Activated T-cell treated with anti-CD3 and anti-CD28 coated beads, Interleukin-2, amount 50 U/mL, for 4 hours (primary cell): ENCODE measurements around the gene NCBP3. TPM values are rescaled to one million over a fixed set of nuclear protein-coding genes. Genes with fewer than 3 reads are reported as not detected.
"Not testable (repeated sequence)": the region's sequence is repeated elsewhere in the genome, so short reads cannot be mapped to it uniquely, and the experiment has no call there.

Source experiments
- ATAC-seq, 2 donors: fragments of 200-7000 bp; cut with Tn5 transposase; one replicate each; pipeline ENCODE4 v1.10.0; 2021
- DNase-seq: peaks from one replicate; pipeline ENCODE4 v3.0.0-alpha.2; 2020
- H3K27me3 Mint-ChIP-seq: one replicate; pipeline ENCODE4 v1.8.0; 2021; ENCODE audit warnings: low read depth, mixed read lengths
- H3K36me3 Mint-ChIP-seq: one replicate; pipeline ENCODE4 v1.8.0; 2022; ENCODE audit warnings: mixed read lengths; ENCODE audit not compliant: insufficient read depth
- H3K4me1 Mint-ChIP-seq: one replicate; pipeline ENCODE4 v1.8.0; 2021; ENCODE audit warnings: low read depth, mixed read lengths
- H3K4me3 Mint-ChIP-seq: one replicate; pipeline ENCODE4 v1.8.0; 2021; ENCODE audit warnings: mild to moderate bottlenecking, moderate library complexity, mixed read lengths
- H3K9me3 Mint-ChIP-seq: one replicate; pipeline ENCODE4 v1.8.0; 2021; ENCODE audit warnings: mixed read lengths
- total RNA-seq, 3 donors: library from RNA; stranded (reverse); gene quantifications; one replicate each; pipeline ENCODE4 v1.2.1, GENCODE V29; 2021

The NCBP3 gene
- total RNA-seq, 3 donors from 2014 or later, result 33.2 to 39.1 (median 36.4) TPM

DNA sequence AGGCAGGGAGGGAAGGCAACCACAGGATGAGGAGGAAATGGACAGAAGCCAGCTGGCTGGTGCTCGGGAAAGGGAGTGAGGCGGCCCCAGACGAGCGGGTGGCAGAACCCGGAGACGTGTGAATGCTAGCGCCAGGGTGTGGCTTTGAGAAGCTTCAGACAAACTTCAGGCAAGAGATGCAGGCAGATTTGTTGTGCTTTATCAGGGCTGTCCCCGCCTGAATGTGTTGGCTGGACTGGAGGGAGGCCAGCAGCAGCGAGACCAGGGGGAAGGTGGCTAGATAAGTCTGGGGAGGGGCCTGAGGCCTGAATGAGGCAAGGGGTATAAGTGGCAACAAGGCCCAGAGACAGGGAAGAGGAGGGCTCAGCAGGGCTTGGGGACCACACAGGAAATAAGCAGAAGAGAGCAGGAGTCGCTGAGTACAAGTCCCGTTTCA is 24.8 kb upstream of the NCBP3 start:
- H3K36me3 Mint-ChIP-seq, result peaks cover 6% of the 10 kb centered on the region
- no peaks in the 10 kb centered on the region for H3K27me3 Mint-ChIP-seq
- peak; percentile 34 to 48 for ATAC-seq
- no peak for DNase-seq
- no peak overlapping the region for H3K4me3 Mint-ChIP-seq
- H3K9me3 Mint-ChIP-seq, result no peaks in the 10 kb centered on the region
- H3K4me1 Mint-ChIP-seq, result peaks cover 3% of the 10 kb centered on the region

DNA sequence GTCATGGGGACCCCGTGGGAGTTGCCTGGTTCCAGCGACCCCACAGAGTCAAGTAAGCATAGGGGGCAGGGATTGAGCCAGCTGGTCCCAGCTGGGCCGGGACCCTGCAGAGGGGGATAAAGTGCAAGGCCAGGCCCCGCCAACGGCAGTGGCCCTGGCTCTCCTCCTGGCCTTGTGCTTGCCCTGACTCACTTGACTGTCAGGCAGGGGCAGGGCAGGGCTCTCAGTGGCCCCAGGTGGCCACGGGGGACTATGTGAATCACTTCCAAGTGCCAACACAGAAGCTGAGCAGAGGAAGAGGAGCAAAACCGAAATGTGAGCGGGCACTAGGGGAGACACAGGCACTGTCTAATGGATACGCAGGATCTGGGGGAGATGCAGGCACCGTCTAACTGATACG is 21.6 kb upstream of the NCBP3 start:
- DNase-seq (no peak), ATAC-seq (no peak)
- no peaks in the 10 kb centered on the region for H3K27me3 Mint-ChIP-seq
- H3K36me3 Mint-ChIP-seq, result no peaks in the 10 kb centered on the region
- H3K9me3 Mint-ChIP-seq, result no peaks in the 10 kb centered on the region
- peaks cover 3% of the 10 kb centered on the region for H3K4me1 Mint-ChIP-seq
- no peak overlapping the region for H3K4me3 Mint-ChIP-seq

DNA sequence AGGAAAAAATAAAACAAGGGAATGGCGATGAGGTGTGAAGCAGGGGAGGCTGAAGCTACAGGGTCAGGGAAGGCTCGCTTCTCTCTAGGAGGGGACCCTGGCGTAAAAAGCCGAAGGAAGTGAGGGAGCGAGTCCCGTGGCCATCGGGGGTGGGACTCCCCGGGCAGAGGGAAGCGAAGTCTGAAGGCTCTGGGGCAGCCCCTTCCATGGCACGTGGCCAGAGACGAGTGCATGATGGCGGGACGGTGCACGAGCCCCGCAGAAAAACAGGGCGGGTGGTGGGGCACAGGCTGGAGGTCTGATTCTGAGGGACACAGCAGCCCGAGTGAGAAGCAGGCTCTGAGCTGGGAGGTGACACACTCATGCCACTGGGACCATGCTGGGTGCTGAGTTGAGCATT is 21.1 kb upstream of the NCBP3 start:
- Mint-ChIP-seq H3K9me3 (no peaks in the 10 kb centered on the region), H3K36me3 (no peaks in the 10 kb centered on the region), H3K4me1 (peaks cover 3% of the 10 kb centered on the region), H3K27me3 (no peaks in the 10 kb centered on the region), H3K4me3 (no peak overlapping the region)
- DNase-seq, result no peak
- no peak for ATAC-seq

DNA sequence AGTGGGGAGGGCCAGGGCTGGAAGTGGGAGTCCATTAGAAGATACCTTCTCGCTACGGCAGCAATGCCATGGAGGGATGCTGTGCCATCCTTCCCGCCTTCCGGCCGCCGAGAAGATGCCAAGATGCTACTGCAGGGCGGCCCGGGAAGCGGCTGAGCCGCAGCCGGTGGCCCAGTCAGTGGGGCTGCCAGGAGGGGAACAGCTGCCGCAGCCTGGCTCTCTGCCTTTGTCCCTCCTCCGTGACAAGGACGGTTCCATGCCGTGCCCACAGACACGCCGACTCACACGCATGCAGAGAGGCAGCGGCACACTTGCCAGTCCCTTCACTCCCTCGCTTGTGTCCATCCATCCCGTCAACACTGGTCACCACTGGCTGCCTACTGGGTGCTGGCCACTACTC is 20.2 kb upstream of the NCBP3 start:
- ATAC-seq (no peak), DNase-seq (no peak)
- no peaks in the 10 kb centered on the region for H3K36me3 Mint-ChIP-seq
- no peak overlapping the region for H3K4me3 Mint-ChIP-seq
- H3K4me1 Mint-ChIP-seq, result peaks cover 3% of the 10 kb centered on the region
- no peaks in the 10 kb centered on the region for H3K27me3 Mint-ChIP-seq
- no peaks in the 10 kb centered on the region for H3K9me3 Mint-ChIP-seq

DNA sequence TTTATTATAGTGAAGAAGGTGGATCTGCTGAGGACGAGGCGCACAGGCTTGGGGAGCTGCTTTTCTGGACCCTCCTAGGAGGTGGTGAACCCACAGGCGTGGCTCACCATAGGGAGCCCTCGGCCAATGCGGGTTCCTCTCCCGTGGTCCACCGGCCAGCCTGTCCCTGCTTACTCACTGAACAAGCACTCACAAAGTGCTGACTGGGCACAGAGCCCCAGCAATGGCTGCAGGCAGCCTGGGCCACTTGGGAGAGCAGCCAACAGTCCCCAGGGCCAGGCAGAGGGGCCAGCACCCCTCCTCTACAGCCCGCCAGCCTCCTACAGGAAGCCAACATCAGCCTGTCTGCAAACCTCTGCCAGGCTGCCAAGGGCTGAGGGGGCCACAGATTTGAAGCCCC is 19.1 kb upstream of the NCBP3 start:
- H3K4me3 Mint-ChIP-seq, result no peak overlapping the region
- H3K4me1 Mint-ChIP-seq, result no peaks in the 10 kb centered on the region
- DNase-seq (no peak), ATAC-seq (no peak)
- H3K27me3 Mint-ChIP-seq, result no peaks in the 10 kb centered on the region
- H3K9me3 Mint-ChIP-seq, result no peaks in the 10 kb centered on the region
- H3K36me3 Mint-ChIP-seq, result no peaks in the 10 kb centered on the region

DNA sequence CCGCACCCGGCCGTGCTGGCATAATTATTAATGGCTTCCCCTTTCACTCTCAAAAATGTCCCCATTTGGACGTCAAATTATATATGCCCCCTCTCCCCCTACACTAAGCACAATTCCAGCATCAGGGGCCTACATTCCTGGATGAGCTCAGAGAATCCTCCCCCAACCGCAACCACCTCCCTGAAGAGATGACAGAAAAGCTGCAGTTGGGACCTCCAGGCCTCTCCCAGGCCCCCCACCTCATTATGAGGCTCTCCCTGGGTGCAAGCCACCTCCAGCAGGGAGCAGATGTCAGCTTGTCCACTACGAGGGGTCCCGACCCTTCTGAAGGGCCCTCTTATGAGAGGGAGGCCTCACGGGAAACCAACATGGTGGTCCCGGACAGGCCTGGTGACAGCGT is 18.5 kb upstream of the NCBP3 start:
- H3K4me3 Mint-ChIP-seq, result no peak overlapping the region

DNA sequence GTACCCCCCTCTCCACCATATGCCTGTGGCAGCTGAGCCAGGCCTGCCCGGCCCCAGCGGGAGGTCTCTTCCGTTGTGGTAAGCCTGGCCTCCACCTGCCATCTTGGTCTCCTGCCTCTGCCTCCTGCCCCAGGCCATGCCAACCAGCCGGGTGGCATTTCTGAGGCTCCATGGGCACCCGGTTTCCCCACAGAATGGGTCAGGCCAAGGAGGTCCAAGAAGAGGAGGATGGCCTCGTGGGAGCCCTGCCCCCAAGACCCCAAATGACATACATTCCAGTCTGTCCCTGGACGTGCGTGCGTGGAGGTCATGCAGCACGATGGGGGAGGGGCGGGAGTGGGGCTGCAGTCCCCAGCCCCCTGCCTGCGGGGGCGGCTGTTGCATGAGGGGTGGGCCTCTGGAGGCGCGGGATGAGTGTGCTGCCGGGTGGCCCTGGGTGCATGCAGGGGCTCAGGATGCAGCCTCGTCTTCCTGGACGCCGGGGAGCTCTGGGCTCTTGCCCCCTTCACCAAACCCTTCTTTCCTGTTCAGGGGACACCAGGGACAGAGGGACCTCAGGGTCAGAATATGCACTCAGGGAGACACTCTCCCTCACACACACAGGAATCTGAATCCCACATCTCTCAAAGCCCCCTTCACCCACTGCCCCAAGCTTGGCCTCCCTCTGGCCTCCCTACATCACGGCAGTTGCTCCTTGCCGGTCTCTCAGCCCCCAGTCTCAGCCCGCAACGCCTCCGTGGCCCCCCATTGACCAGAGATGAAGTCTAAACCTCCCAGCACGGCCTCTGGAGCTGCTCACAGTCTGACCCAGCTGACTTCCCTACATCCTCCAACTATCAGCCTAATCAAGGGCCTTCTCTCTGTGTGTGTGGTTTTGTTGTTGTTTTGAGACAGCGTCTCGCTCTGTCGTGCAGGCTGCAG is 16.0 kb upstream of the NCBP3 start:
- no peaks in the 10 kb centered on the region for H3K9me3 Mint-ChIP-seq
- no peak for ATAC-seq

More for the DNA sequence above, 18.5 kb upstream of the NCBP3 start:
- Mint-ChIP-seq H3K4me1 (no peaks in the 10 kb centered on the region), H3K27me3 (no peaks in the 10 kb centered on the region), H3K36me3 (no peaks in the 10 kb centered on the region), H3K9me3 (no peaks in the 10 kb centered on the region)
- no peak for DNase-seq
- ATAC-seq, result no peak

DNA sequence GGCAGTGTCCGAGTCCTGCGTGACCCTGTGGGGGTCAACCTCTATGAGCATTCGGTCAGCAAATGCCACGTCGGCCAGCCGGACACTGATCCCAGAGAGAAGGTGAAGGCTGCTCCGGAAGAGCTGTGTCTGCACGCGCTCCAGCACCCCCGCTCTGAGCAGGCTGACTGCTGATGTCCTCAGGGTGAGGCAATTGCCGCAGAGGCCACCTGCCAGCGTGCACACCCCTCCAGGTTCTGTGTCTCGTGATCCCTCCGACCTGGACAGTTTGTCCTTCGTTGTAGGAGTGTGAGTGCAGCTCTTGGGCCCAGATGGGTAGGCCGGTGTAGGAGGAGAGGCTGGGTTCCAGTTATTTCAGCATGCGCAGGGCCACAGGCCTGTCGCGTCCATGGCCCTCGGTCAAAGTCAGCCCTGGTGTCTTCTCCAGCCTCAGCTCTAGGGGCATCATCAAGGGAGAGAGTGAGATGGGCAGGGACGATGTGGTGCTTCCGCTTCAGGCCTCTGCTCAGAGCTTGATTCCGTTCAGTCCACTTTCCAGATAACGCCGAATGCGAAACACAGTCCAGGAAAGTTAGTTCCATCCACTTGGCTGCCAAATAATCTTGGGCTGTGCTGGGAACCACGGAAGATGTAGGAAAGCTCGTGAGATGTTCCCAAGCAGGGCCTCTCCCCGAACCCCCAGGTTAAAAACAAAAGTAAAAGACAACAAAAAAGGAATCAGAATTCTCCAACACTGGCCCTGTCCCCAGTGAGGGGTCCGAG is 15.1 kb upstream of the NCBP3 start:
- no peak for ATAC-seq

More for the DNA sequence above, 16.0 kb upstream of the NCBP3 start:
- Mint-ChIP-seq H3K36me3 (no peaks in the 10 kb centered on the region), H3K4me1 (no peaks in the 10 kb centered on the region), H3K27me3 (no peaks in the 10 kb centered on the region), H3K4me3 (no peak overlapping the region)
- DNase-seq, result no peak

DNA sequence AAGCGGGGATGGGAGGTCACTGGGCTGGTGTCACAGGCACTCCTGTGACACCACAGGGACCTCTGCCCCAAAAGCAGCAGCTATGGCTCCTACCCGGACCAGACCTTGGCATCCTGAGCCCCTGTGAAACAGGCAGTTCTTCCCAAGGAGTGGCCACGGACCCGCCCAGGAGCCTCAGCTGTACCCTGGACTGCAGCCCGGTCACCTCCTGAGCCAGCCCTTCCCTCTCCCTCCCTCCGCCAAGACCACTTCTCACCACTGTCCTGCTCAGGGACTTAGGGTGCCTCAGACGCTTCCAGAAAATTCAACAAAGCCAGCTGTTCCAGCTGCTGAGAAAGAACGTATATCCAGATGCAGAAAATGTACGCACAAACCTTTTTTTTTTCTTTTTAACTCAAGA is 13.9 kb upstream of the NCBP3 start:
- Mint-ChIP-seq H3K4me1 (no peaks in the 10 kb centered on the region), H3K36me3 (no peaks in the 10 kb centered on the region), H3K4me3 (no peak overlapping the region), H3K27me3 (no peaks in the 10 kb centered on the region), H3K9me3 (no peaks in the 10 kb centered on the region)
- no peak for DNase-seq
- ATAC-seq, result no peak

More for the DNA sequence above, 15.1 kb upstream of the NCBP3 start:
- Mint-ChIP-seq H3K4me1 (no peaks in the 10 kb centered on the region), H3K27me3 (no peaks in the 10 kb centered on the region), H3K36me3 (no peaks in the 10 kb centered on the region), H3K4me3 (no peak overlapping the region), H3K9me3 (no peaks in the 10 kb centered on the region)
- DNase-seq, result no peak

DNA sequence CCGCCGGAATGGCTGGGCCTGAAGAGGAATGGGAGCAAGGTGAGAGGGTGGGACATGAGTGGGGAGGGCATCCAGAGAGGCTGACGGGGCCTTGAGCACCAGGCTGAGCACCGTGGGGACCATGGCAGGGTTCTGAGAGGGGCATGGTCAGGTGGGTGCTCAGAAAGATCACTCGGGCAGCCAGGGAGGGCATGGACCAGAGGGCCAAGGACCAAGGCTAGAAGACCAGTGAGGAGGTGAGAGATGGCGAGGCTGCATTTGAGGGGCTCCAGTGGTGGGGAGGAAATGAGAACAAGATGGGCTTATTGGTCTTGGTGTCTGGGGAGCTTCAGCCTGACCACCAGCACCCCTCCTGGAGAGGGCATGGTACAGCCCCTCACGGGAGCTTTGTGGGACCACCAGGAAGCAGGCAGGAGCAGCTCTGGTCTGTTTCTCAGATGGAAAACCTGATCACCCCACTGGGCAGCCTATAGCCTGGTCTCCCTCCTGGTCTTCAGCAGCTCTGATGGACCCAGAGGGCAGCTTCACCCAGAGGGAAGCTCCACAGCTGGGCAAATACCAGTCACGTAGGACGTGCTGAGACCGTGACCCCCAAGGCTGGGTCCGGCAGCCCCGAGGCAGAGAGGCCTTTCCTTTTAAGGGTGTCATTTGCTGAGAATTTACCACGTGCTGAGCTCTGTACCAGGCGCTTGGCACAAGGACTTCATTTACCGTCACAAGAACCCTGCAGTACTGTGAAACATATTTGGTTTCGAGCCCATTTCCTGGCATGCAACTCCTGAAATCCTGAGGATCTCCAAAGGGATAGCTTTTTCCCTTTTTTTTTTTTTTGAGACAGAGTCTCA is 11.4 kb upstream of the NCBP3 start:
- no peak overlapping the region for H3K4me3 Mint-ChIP-seq
- H3K27me3 Mint-ChIP-seq, result no peaks in the 10 kb centered on the region
- DNase-seq (no peak), ATAC-seq (no peak)
- no peaks in the 10 kb centered on the region for H3K9me3 Mint-ChIP-seq
- H3K4me1 Mint-ChIP-seq, result no peaks in the 10 kb centered on the region
- H3K36me3 Mint-ChIP-seq, result no peaks in the 10 kb centered on the region

DNA sequence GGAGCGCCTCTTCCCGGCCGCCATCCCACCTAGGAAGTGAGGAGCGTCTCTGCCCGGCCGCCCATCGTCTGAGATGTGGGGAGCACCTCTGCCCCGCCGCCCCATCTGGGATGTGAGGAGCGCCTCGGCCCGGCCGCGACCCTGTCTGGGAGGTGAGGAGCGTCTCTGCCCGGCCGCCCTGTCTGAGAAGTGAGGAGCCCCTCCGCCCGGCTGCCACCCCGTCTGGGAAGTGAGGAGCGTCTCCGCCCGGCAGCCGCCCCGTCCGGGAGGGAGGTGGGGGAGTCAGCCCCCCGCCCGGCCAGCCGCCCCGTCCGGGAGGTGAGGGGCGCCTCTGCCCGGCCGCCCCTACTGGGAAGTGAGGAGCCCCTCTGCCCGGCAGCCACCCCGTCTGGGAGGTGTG is 8.2 kb upstream of the NCBP3 start:
- H3K36me3 Mint-ChIP-seq, H3K4me1 Mint-ChIP-seq, ATAC-seq, H3K27me3 Mint-ChIP-seq, H3K4me3 Mint-ChIP-seq, DNase-seq, H3K9me3 Mint-ChIP-seq: not testable (repeated sequence)

DNA sequence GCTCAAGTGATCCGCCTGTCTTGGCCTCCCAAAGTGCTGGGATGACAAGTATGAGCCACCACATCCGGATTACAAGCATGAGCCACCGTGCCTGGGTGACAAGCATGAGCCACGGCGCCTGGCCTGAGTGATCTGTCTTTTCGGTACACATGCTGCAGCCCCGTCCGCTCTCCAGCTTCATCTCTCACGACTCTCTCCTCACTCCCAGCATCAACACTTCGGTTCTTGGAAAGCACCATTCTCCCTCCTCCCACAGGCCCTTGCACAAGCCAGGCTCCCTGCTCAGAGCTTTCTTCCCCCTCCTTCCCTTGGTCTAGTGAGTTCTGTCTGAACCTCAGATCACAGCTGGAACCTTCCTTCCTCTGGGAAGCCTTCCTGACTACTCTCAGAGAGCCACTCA is 6.5 kb upstream of the NCBP3 start:
- Mint-ChIP-seq H3K9me3 (no peaks in the 10 kb centered on the region), H3K27me3 (no peaks in the 10 kb centered on the region), H3K4me1 (no peaks in the 10 kb centered on the region), H3K36me3 (no peaks in the 10 kb centered on the region), H3K4me3 (no peak overlapping the region)
- no peak for DNase-seq
- no peak for ATAC-seq

DNA sequence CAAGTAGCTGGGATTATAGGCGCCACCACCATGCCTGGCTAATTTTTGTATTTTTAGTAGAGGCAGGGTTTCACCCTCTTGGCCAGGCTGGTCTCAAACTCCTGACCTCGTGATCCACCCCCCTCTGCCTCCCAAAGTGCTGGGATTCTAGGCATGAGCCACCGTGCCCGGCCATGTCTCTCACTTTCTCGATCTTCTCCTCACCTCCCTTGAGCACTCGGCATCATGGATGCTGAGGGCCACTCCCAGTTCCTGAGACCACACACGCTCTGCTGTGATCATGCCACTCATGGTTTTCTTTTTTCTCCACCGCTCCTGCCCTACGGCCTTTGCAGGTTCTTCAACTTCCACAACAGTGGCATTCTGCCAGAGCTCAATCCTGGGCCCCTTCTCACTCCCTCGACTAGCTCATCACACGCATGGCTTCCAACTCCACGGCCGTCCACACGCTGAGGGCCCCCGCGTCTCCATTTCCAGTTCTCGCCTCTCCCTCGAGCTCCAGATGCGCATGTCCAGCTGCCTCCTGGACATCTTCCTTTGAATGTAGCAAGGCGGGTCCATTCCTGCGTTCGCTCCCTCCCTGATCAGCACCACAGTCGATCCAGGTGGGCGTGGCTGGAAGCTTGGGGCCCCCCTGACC is 5.5 kb upstream of the NCBP3 start:
- H3K9me3 Mint-ChIP-seq, result no peaks in the 10 kb centered on the region
- ATAC-seq (no peak), DNase-seq (no peak)
- H3K4me3 Mint-ChIP-seq, result no peak overlapping the region
- no peaks in the 10 kb centered on the region for H3K4me1 Mint-ChIP-seq
- H3K27me3 Mint-ChIP-seq, result no peaks in the 10 kb centered on the region
- H3K36me3 Mint-ChIP-seq, result no peaks in the 10 kb centered on the region
